ENCODE measurements around the gene PDE4B.

GRCh38 chr1:65963156-65963888, 170.6 kb downstream of the PDE4B start:
- TF ChIP-seq POLR2A (IDR thresholded peaks at IDR 0.05; ENCODE audit: low read length) (no peak), GATA1 (IDR thresholded peaks at IDR 0.05; ENCODE audit: low read depth, low read length) (no peak)

Data from erythroblast (primary cell).